HG02623 (cell line): Measurements from ENCODE around the gene TTC7B.
"Not testable (repeated sequence)": the region's sequence is repeated elsewhere in the genome, so short reads cannot be mapped to it uniquely, and the experiment has no call there.

Source experiments
- ATAC-seq: cut with Tn5 transposase; IDR thresholded peaks from one replicate; pipeline ENCODE4 v1.9.1; 2021; ENCODE audit warnings: moderate library complexity; ENCODE audit not compliant: unreplicated experiment

Gene TTC7B

GRCh38 chr14:90830931-90831701, 14.9 kb upstream of the TTC7B start:
- ATAC-seq = no peak

- no peak for ATAC-seq
These were observed 13.4 kb upstream of the TTC7B start for GRCh38 chr14:90829677-90830076.

GRCh38 chr14:90828642-90829487, 12.6 kb upstream of the TTC7B start:
- ATAC-seq = no peak

- peak; percentile 98 for ATAC-seq
These were observed 11.8 kb upstream of the TTC7B start for GRCh38 chr14:90827919-90828610.

- ATAC-seq = not testable (repeated sequence)
These were observed 7.3 kb upstream of the TTC7B start for GRCh38 chr14:90823542-90823941.

- no peak for ATAC-seq
These were observed 4.7 kb upstream of the TTC7B start for GRCh38 chr14:90820958-90821357.

GRCh38 chr14:90819734-90820393, 3.6 kb upstream of the TTC7B start:
- no peak for ATAC-seq

- no peak for ATAC-seq
These were observed 2.5 kb upstream of the TTC7B start for GRCh38 chr14:90818715-90819114.

- no peak for ATAC-seq
These were observed 629 bp upstream of the TTC7B start for GRCh38 chr14:90816681-90817436.

GRCh38 chr14:90815572-90815821, 733 bp downstream of the TTC7B start:
- no peak for ATAC-seq

GRCh38 chr14:90814806-90815571, 1.2 kb downstream of the TTC7B start:
- no peak for ATAC-seq

- ATAC-seq = no peak
These were observed 2.8 kb downstream of the TTC7B start for GRCh38 chr14:90813442-90813841.

- no peak for ATAC-seq
These were observed 4.1 kb downstream of the TTC7B start for GRCh38 chr14:90812109-90812508.

- no peak for ATAC-seq
These were observed 4.6 kb downstream of the TTC7B start for GRCh38 chr14:90811641-90812040.

GRCh38 chr14:90810806-90811205, 5.4 kb downstream of the TTC7B start:
- no peak for ATAC-seq

GRCh38 chr14:90809530-90810312, 6.5 kb downstream of the TTC7B start:
- ATAC-seq = no peak

GRCh38 chr14:90808759-90809529, 7.3 kb downstream of the TTC7B start:
- no peak for ATAC-seq

GRCh38 chr14:90807060-90807459, 9.2 kb downstream of the TTC7B start:
- no peak for ATAC-seq
